Adrenal gland (tissue), 12 donors: Measurements from ENCODE around the gene RAD9A. TPM values are rescaled to one million over a fixed set of nuclear protein-coding genes. Genes with fewer than 3 reads are reported as not detected.

Experiments used
- DNase-seq, 7 donors: peaks; one replicate each; pipeline ENCODE4 v3.0.0-alpha.2; 2019 to 2020
- H3K27ac ChIP-seq, 5 donors: fragments of 200-600 bp; sonication (generic) in 4 of 5; 1 replicate in 3 of 5; 2 replicates in 2 of 5; pipeline versions ENCODE4 v1.5.1 to v1.8.0; 2016 to 2020; ENCODE audit warnings: mild to moderate bottlenecking in 1 of 5
- H3K27me3 ChIP-seq: fragments of 200-600 bp; 2 replicates; pipeline ENCODE4 v1.8.0; 2021
- H3K36me3 ChIP-seq, 2 donors: fragments of 200-600 bp; replicated peaks in 1 of 2; 1 replicate in 1 of 2; 2 replicates in 1 of 2; pipeline versions ENCODE4 v1.5.1 to v1.8.0; 2018 to 2022
- H3K4me1 ChIP-seq, 2 donors: fragments of 200-600 bp; replicated peaks in 1 of 2; 1 replicate in 1 of 2; 2 replicates in 1 of 2; pipeline versions ENCODE4 v1.5.1 to v1.8.0; 2018 to 2021
- H3K4me3 ChIP-seq, 4 donors: fragments of 200-600 bp; sonication (generic) in 3 of 4; one replicate each; pipeline ENCODE4 v1.5.1; 2016 to 2018
- H3K9me3 ChIP-seq, 3 donors: fragments of 200-600 bp; sonication (generic) in 1 of 3; replicated peaks in 1 of 3; 1 replicate in 2 of 3; 2 replicates in 1 of 3; pipeline versions ENCODE4 v1.5.1 to v1.8.0; 2016 to 2021
- POLR2A ChIP-seq, 2 donors: fragments of 450-650 bp; IDR thresholded peaks; one replicate each; pipeline ENCODE4 v1.6.1; 2017; ENCODE audit warnings: antibody characterized with exemption in 2 of 2, mild to moderate bottlenecking in 2 of 2, moderate library complexity in 1 of 2
- WGBS, 4 donors: extraction: QIAGEN DNeasy Blood & Tissue Kit in 2 of 4; methylation state at CpG; one replicate each; pipeline versions ENCODE4 v1.1.5 to v1.1.7; 2013 to 2017; 5-methylcytosine and 5-hydroxymethylcytosine counted together
- intact Hi-C, 2 donors: fragments of 100-400 bp; cut with DNase I; formaldehyde crosslinking; loops; one replicate each; pipeline versions ENCODE4 v1.14.1 to v1.15.0; 2022 to 2023
- polyA plus RNA-seq, 3 donors: library from polyadenylated mRNA; stranded (reverse); fragments of 200-250 nt in 2 of 3; fragments of 350-450 nt in 1 of 3; fragmentation: Illumina TruSeq in 1 of 3; extraction: RNeasy Lipid Tissue Mini Kit (QIAGEN cat#74804) in 1 of 3; gene quantifications; one replicate each; pipeline ENCODE4 v1.2.3, GENCODE V29; 2013 to 2014
- total RNA-seq, 9 donors: library from RNA; depleted of rRNA in 4 of 9; stranded (reverse); fragments of >200 nt in 4 of 9; fragments of 120-200 nt in 1 of 9; fragmentation: NEBNext Ultra II Directional in 1 of 9; extraction: Animal tissue kit (Norgen Biotek cat#: 25700) in 1 of 9; gene quantifications; one replicate each; pipeline versions ENCODE4 v1.1.0 to v1.2.4, GENCODE V29; 2013 to 2023
- TF ChIP-seq, protein P1 (sequence below), 6 experiments: fragments of 450-650 bp in 4 of 6; fragments of 200-600 bp in 2 of 6; sonication (generic) in 1 of 6; IDR thresholded peaks; 1 replicate in 5 of 6; 2 replicates in 1 of 6; pipeline versions ENCODE4 v1.5.1 to v1.8.0; 2016 to 2021; ENCODE audit warnings: antibody characterized with exemption in 6 of 6, mild to moderate bottlenecking in 2 of 6, moderate library complexity in 1 of 6
- donor health status: healthy with polysubstance abuse.
- donor health status: Bipolar disorder and iron deficiency.
- donor health status: DM: yes; HTN: yes; CAD: no.
- donor health status: DM: no; HTN: no; CAD: no.
- donor health status: DM: no; HTN: no; CAD: no.
- donor health status: DM: yes; HTN: yes; CAD: no.

Gene RAD9A
- total and polyA plus RNA-seq, 12 donors: 5.4 to 57.7 (median 15.0) TPM

DNA sequence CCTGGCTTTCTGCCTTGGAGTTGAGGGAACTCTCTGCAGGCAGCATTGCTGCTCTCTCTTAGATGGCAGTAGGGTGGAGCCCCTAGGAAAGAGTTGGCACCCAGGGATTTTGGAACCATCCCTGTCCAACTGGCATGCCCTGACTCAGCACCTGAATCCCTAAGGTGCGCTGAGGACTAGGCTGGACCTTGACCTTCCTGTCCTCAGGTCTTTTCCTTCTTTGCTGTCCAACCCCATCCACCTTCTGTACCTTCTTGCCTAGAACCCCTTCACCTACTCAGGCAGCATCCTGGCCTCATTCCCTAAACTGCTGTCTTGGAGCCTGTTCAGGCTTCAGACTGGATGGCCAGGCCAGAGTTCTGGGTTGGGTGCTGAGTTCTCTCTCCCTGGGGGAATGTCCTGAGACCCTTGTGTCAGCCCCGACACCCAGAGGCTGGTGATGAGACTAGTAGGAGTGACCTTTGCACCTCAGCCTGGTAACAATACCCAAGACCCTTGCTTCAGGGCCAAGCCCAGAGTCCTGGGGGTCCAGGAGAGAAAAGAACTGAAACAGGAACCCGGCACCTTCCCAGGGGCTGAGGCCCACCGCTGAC is 35.9 kb upstream of the RAD9A start:
- peaks cover 37 to 61% of the 10 kb centered on the region in 2 donors for H3K4me1 ChIP-seq
- H3K4me3 ChIP-seq: no peak overlapping the region
- intact Hi-C loops: no loop called here
- no peaks in the 10 kb centered on the region for H3K9me3 ChIP-seq
- 64 to 82% (median 79%) methylated on average over 1 to 4 of the region's 4 CpGs for WGBS, 4 donors
- peak overlapping the region in 4 of 5 donors; percentile 46 to 99 (median 98) for H3K27ac ChIP-seq
- H3K36me3 ChIP-seq: no peaks in the 10 kb centered on the region
- no peak for DNase-seq
- TF ChIP-seq POLR2A (IDR thresholded peaks at IDR 0.05): no peak
- TF ChIP-seq, protein P1, sequence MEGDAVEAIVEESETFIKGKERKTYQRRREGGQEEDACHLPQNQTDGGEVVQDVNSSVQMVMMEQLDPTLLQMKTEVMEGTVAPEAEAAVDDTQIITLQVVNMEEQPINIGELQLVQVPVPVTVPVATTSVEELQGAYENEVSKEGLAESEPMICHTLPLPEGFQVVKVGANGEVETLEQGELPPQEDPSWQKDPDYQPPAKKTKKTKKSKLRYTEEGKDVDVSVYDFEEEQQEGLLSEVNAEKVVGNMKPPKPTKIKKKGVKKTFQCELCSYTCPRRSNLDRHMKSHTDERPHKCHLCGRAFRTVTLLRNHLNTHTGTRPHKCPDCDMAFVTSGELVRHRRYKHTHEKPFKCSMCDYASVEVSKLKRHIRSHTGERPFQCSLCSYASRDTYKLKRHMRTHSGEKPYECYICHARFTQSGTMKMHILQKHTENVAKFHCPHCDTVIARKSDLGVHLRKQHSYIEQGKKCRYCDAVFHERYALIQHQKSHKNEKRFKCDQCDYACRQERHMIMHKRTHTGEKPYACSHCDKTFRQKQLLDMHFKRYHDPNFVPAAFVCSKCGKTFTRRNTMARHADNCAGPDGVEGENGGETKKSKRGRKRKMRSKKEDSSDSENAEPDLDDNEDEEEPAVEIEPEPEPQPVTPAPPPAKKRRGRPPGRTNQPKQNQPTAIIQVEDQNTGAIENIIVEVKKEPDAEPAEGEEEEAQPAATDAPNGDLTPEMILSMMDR (IDR thresholded peaks at IDR 0.05): no peak
- H3K27me3 ChIP-seq: no peaks in the 10 kb centered on the region

DNA sequence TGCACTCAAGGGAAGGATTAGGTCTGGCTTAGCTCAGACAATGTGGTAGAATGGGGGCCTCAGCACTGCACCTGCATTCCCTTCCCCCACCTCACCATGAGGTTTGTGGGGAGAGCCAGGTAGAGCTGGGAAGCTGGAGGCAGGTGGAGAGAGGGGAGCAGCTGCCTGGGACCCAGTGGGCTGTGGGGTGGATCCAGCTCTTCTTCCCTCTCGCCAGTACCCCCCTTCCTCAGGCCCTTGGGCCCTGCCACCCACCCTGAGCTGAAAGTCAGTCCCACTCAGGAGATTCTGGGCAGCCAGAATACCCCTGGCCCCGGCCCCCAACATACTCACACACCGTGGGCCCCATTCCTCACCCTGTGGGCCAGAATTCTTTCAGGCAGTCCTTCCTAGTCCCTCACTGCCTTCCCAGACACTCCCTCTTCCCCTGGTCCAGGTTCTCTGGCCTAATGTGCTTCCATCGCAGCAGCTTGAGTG is 35.4 kb upstream of the RAD9A start:
- WGBS, 4 donors: 45 to 55% (median 51%) methylated on average over 4 of the region's 4 CpGs
- H3K36me3 ChIP-seq: no peaks in the 10 kb centered on the region
- peak overlapping the region in 3 of 5 donors; percentile 23 to 99 (median 98) for H3K27ac ChIP-seq
- intact Hi-C loops: no loop called here
- peaks cover 35 to 56% of the 10 kb centered on the region in 2 donors for H3K4me1 ChIP-seq
- H3K27me3 ChIP-seq: no peaks in the 10 kb centered on the region
- H3K4me3 ChIP-seq: no peak overlapping the region
- no peak for DNase-seq
- no peak for TF ChIP-seq POLR2A (IDR thresholded peaks at IDR 0.05)
- TF ChIP-seq, protein P1 (IDR thresholded peaks at IDR 0.05): no peak
- H3K9me3 ChIP-seq: no peaks in the 10 kb centered on the region

DNA sequence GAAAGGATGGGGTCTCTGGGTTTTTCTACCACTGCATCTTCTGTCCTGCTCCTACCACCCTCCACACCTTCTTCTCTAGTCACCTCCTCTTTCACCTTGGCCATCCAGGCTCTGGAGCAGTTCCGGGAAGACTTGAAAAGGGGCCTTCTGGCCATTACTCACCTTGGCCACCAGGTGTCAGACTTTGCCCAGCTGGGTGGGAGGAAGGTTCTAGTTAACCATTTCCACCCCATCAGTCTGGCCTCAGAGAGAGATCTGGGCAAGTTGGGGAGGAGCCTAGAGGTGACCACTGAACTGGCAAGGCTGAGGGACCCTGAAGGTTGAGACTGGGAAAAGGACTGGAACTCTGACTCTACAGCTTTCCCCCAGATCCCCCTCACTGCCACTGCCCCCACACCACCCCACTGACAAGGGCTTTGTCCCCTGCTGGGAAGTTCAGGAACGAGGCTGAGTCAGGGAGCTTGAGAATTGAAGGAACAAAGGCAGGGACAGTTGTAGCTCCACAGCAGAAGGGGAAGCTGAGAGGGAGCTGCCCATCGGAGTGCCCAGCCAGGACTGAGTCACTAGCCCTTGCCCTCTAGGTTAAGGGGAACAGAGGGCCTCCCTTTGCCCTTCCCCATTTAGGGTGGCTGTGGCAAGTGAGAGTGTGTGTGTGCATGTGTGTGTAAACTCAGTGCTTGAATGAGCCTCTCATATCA is 34.8 kb upstream of the RAD9A start:
- Histone ChIP-seq H3K27ac (peak overlapping the region in 3 of 5 donors; percentile 23 to 99 (median 98)), H3K9me3 (no peaks in the 10 kb centered on the region), H3K4me3 (no peak overlapping the region), H3K36me3 (no peaks in the 10 kb centered on the region), H3K4me1 (peaks cover 30 to 50% of the 10 kb centered on the region in 2 donors), H3K27me3 (no peaks in the 10 kb centered on the region)
- TF ChIP-seq POLR2A (IDR thresholded peaks at IDR 0.05): no peak
- TF ChIP-seq, protein P1 (IDR thresholded peaks at IDR 0.05): peak; percentile 86 to 97 (median 92)
- 0 to 24% (median 11%) methylated on average over 2 to 3 of the region's 3 CpGs for WGBS, 4 donors
- DNase-seq: peak; percentile 65 to 79 (median 71)
- intact Hi-C loops: no loop called here

DNA sequence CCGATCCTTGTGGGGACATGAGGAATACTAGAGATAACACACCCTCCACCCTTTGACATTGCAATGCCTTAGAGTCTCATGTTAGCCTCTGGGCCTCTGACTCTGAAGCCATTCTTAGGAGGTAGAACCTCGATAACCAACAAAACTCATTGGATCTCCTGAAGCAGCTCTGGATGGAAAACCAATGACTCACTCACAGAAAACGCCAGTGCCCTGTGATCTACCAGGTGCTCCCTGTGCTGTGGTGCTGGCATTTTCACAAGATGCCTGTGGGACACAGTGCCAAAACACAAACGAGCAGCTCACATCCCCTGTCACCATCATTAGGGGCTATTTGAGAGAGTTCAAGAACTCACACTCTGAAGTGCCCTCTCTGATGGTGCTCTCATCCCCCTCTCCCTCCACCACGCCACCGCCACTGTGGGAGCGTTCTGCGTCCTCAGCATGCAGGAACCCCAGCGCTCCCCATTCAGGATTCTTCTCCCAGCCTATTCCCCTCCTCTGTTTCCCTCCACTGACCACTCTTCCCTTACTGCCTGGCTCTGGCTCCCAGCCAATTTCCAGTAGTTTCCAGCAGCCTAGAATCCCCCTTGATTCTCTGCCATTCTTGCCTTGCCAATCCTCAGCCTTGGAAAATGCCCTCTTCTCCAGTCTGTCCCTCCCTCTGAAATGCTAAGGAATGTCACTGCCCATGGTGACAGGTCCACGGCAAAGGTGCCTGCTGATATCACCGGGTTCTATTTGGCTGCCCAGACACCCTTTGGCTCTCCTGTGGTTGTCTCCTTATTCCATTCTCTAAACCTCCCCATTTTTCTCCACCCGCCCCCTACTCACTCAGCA is 33.7 kb upstream of the RAD9A start:
- H3K9me3 ChIP-seq: no peaks in the 10 kb centered on the region
- H3K27me3 ChIP-seq: no peaks in the 10 kb centered on the region
- no peak overlapping the region for H3K4me3 ChIP-seq
- DNase-seq: no peak
- TF ChIP-seq, protein P1 (IDR thresholded peaks at IDR 0.05): no peak
- no peak for TF ChIP-seq POLR2A (IDR thresholded peaks at IDR 0.05)
- intact Hi-C loops: no loop called here
- H3K27ac ChIP-seq: peak overlapping the region in 1 of 5 donors; percentile 99
- no peaks in the 10 kb centered on the region for H3K36me3 ChIP-seq
- WGBS, 4 donors: 80 to 85% (median 84%) methylated on average over 12 of the region's 12 CpGs
- peaks cover 20 to 40% of the 10 kb centered on the region in 2 donors for H3K4me1 ChIP-seq
